ENCODE measurements around the gene LBHD2.

GRCh38 chr14:103113774-103114173 lies 29.8 kb downstream of the LBHD2 start:
- TF ChIP-seq, protein P1, sequence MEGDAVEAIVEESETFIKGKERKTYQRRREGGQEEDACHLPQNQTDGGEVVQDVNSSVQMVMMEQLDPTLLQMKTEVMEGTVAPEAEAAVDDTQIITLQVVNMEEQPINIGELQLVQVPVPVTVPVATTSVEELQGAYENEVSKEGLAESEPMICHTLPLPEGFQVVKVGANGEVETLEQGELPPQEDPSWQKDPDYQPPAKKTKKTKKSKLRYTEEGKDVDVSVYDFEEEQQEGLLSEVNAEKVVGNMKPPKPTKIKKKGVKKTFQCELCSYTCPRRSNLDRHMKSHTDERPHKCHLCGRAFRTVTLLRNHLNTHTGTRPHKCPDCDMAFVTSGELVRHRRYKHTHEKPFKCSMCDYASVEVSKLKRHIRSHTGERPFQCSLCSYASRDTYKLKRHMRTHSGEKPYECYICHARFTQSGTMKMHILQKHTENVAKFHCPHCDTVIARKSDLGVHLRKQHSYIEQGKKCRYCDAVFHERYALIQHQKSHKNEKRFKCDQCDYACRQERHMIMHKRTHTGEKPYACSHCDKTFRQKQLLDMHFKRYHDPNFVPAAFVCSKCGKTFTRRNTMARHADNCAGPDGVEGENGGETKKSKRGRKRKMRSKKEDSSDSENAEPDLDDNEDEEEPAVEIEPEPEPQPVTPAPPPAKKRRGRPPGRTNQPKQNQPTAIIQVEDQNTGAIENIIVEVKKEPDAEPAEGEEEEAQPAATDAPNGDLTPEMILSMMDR (IDR thresholded peaks at IDR 0.05; ENCODE audit: poor library complexity, severe bottlenecking), result no peak
- TF ChIP-seq POLR2AphosphoS5 (IDR thresholded peaks at IDR 0.05) (no peak), RAD21 (conservative IDR thresholded peaks at IDR 0.05) (no peak), MXI1 (conservative IDR thresholded peaks at IDR 0.05; ENCODE audit: poor library complexity, severe bottlenecking) (no peak), EZH2 (IDR thresholded peaks at IDR 0.05; ENCODE audit: borderline replicate concordance, insufficient read depth, low read length, poor library complexity, severe bottlenecking) (no peak), TAF1 (IDR thresholded peaks at IDR 0.05; ENCODE audit: low read depth) (no peak), EP300 (conservative IDR thresholded peaks at IDR 0.05; ENCODE audit: poor library complexity, severe bottlenecking) (no peak)
- TF ChIP-seq, protein P2, sequence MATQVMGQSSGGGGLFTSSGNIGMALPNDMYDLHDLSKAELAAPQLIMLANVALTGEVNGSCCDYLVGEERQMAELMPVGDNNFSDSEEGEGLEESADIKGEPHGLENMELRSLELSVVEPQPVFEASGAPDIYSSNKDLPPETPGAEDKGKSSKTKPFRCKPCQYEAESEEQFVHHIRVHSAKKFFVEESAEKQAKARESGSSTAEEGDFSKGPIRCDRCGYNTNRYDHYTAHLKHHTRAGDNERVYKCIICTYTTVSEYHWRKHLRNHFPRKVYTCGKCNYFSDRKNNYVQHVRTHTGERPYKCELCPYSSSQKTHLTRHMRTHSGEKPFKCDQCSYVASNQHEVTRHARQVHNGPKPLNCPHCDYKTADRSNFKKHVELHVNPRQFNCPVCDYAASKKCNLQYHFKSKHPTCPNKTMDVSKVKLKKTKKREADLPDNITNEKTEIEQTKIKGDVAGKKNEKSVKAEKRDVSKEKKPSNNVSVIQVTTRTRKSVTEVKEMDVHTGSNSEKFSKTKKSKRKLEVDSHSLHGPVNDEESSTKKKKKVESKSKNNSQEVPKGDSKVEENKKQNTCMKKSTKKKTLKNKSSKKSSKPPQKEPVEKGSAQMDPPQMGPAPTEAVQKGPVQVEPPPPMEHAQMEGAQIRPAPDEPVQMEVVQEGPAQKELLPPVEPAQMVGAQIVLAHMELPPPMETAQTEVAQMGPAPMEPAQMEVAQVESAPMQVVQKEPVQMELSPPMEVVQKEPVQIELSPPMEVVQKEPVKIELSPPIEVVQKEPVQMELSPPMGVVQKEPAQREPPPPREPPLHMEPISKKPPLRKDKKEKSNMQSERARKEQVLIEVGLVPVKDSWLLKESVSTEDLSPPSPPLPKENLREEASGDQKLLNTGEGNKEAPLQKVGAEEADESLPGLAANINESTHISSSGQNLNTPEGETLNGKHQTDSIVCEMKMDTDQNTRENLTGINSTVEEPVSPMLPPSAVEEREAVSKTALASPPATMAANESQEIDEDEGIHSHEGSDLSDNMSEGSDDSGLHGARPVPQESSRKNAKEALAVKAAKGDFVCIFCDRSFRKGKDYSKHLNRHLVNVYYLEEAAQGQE (IDR thresholded peaks at IDR 0.05; ENCODE audit: borderline replicate concordance), result no peak

Data from neural cell (in vitro differentiated cells).